GM23338 (cell line): Measurements from ENCODE around the gene USP48. TPM values are rescaled to one million over a fixed set of nuclear protein-coding genes. Genes with fewer than 3 reads are reported as not detected.

ENCODE experiments used
- ATAC-seq: fragments of 200-7000 bp; cut with Tn5 transposase; 3 replicates; pipeline ENCODE4 v1.9.1; 2020
- DNase-seq: peaks from one replicate; pipeline ENCODE4 v3.0.0-alpha.2; 2015; ENCODE audit warnings: low spot score
- H2AFZ ChIP-seq: fragments of 200-600 bp; sonication (generic); 2 replicates; pipeline ENCODE4 v1.8.0; 2016; ENCODE audit warnings: antibody characterized with exemption, mild to moderate bottlenecking, moderate library complexity
- H3F3A ChIP-seq: fragments of 200-600 bp; sonication (generic); replicated peaks from 2 replicates; pipeline ENCODE4 v1.8.0; 2017; ENCODE audit warnings: antibody characterized with exemption, mixed run types, low read depth
- H3K27ac ChIP-seq: fragments of 200-600 bp; sonication (generic); 2 replicates; pipeline ENCODE4 v1.6.1; 2016; ENCODE audit warnings: low read depth
- H3K27me3 ChIP-seq: fragments of 200-600 bp; sonication (generic); 2 replicates; pipeline ENCODE4 v1.8.0; 2016; ENCODE audit warnings: mild to moderate bottlenecking, mixed run types, moderate library complexity; ENCODE audit not compliant: insufficient read depth
- H3K36me3 ChIP-seq: fragments of 200-600 bp; sonication (generic); 2 replicates; pipeline ENCODE4 v1.8.0; 2016; ENCODE audit warnings: mild to moderate bottlenecking; ENCODE audit not compliant: insufficient read depth
- H3K4me1 ChIP-seq: fragments of 200-600 bp; sonication (generic); 2 replicates; pipeline ENCODE4 v1.8.0; 2016; ENCODE audit warnings: mild to moderate bottlenecking, moderate library complexity; ENCODE audit not compliant: insufficient read depth
- H3K4me2 ChIP-seq: fragments of 200-600 bp; sonication (generic); 2 replicates; pipeline ENCODE4 v1.7.1; 2017; ENCODE audit warnings: mixed run types
- H3K4me3 ChIP-seq: fragments of 200-600 bp; sonication (generic); 2 replicates; pipeline ENCODE4 v1.6.1; 2016; ENCODE audit warnings: mixed run types
- H3K79me2 ChIP-seq: fragments of 200-600 bp; sonication (generic); replicated peaks from 2 replicates; pipeline ENCODE4 v1.8.0; 2017; ENCODE audit warnings: mild to moderate bottlenecking; ENCODE audit not compliant: insufficient read depth
- H3K9me2 ChIP-seq: fragments of 200-600 bp; sonication (generic); 2 replicates; pipeline ENCODE4 v1.8.0; 2017; ENCODE audit not compliant: insufficient read depth
- H4K20me1 ChIP-seq: fragments of 200-600 bp; sonication (generic); replicated peaks from 2 replicates; pipeline ENCODE4 v1.8.0; 2017; ENCODE audit warnings: mild to moderate bottlenecking; ENCODE audit not compliant: insufficient read depth
- H3K27ac Mint-ChIP-seq: 2 replicates; pipeline ENCODE4 v1.8.0; 2020; ENCODE audit warnings: inconsistent platforms, mild to moderate bottlenecking, moderate library complexity, mixed read lengths
- H3K27me3 Mint-ChIP-seq: 3 replicates; pipeline ENCODE4 v1.8.0; 2022; ENCODE audit warnings: low read depth, mild to moderate bottlenecking, moderate library complexity, mixed read lengths, inconsistent platforms; ENCODE audit not compliant: insufficient read depth, poor library complexity
- H3K36me3 Mint-ChIP-seq: 3 replicates; pipeline ENCODE4 v1.8.0; 2021; ENCODE audit warnings: low read depth, mild to moderate bottlenecking, inconsistent platforms, moderate library complexity, mixed read lengths
- H3K4me1 Mint-ChIP-seq: 3 replicates; pipeline ENCODE4 v1.8.0; 2020; ENCODE audit warnings: mild to moderate bottlenecking, inconsistent platforms, mixed read lengths
- H3K4me3 Mint-ChIP-seq: 3 replicates; pipeline ENCODE4 v1.8.0; 2021; ENCODE audit warnings: moderate library complexity, mild to moderate bottlenecking, inconsistent platforms, mixed read lengths
- H3K9me3 Mint-ChIP-seq: 3 replicates; pipeline ENCODE4 v1.8.0; 2020; ENCODE audit warnings: moderate library complexity, mild to moderate bottlenecking, inconsistent platforms, mixed read lengths
- CTCF ChIP-seq, 2 experiments: fragments of 200-600 bp in 1 of 2; sonication (generic) in 1 of 2; conservative IDR thresholded peaks; 2 replicates each; pipeline versions ENCODE4 v1.5.1 to v1.6.1; 2016 to 2017; ENCODE audit warnings: antibody characterized with exemption in 2 of 2, low read depth in 2 of 2, mild to moderate bottlenecking in 2 of 2, moderate library complexity in 1 of 2
- EZH2 ChIP-seq: fragments of 200-600 bp; sonication (generic); IDR thresholded peaks from one replicate; pipeline ENCODE4 v1.8.0; 2017; ENCODE audit warnings: antibody characterized with exemption, mild to moderate bottlenecking, low read depth; ENCODE audit not compliant: unreplicated experiment
- EZH2phosphoT487 ChIP-seq: fragments of 200-600 bp; sonication (generic); IDR thresholded peaks from one replicate; pipeline ENCODE4 v1.8.1; 2018; ENCODE audit warnings: antibody characterized with exemption; ENCODE audit not compliant: unreplicated experiment
- JUNB ChIP-seq: IDR thresholded peaks from one replicate; pipeline ENCODE4 v1.6.1; 2016; ENCODE audit warnings: antibody characterized with exemption; ENCODE audit not compliant: unreplicated experiment
- ZNF331 ChIP-seq: fragments of 250-450 bp; sonication (Bioruptor Pico); IDR thresholded peaks from 2 replicates; pipeline ENCODE4 v1.5.0; 2020; ENCODE audit warnings: low read depth, mild to moderate bottlenecking, moderate library complexity
- ZNF462 ChIP-seq: fragments of 250-450 bp; sonication (Bioruptor Pico); IDR thresholded peaks from 2 replicates; pipeline ENCODE4 v1.5.0; 2020; ENCODE audit warnings: mild to moderate bottlenecking, moderate library complexity
- polyA plus RNA-seq: library from polyadenylated mRNA; unstranded; fragments of >200 nt; fragmentation: Nextera tagmentation; extraction: Ambion mirVana; gene quantifications from 2 replicates; pipeline ENCODE4 v1.2.1, GENCODE V29; 2016
- total RNA-seq: library from RNA; depleted of rRNA; stranded (reverse); fragments of >200 nt; shearing (Covaris generic); gene quantifications from 2 replicates; pipeline ENCODE4 v1.2.3, GENCODE V29; 2014

Gene USP48
- total and polyA plus RNA-seq, 2 experiments from 2014 or later: 85.9 to 151 TPM

DNA sequence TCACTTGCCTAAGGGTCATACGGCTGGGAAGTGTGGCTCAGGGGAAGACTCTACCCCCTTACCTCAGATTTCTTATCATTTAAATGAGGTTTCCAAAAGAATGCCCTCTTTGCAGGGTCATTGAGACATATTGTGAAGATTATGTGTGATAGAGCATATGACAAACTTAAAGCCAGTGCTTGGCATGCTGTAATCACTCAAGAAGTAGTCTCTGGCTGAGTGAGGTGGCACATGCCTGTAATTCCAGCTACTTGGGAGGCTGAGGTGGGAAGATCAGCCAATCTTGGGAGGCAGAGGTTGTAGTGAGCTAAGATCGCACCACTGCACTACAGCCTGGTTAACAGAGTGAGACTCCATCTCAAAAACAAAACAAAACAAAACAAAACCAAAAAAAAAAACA is 21.6 kb upstream of the USP48 start:
- Histone ChIP-seq H3K27me3 (no peaks in the 10 kb centered on the region), H3K4me3 (no peak overlapping the region), H4K20me1 (no peaks in the 10 kb centered on the region), H3K4me1 (no peaks in the 10 kb centered on the region), H3K4me2 (no peak overlapping the region), H3K36me3 (no peaks in the 10 kb centered on the region), H3K9me2 (no peaks in the 10 kb centered on the region), H2AFZ (peak overlapping the region; percentile 43; the same call in 1 of the 2 replicates), H3K27ac (no peak overlapping the region), H3K79me2 (no peaks in the 10 kb centered on the region), H3F3A (no peaks in the 10 kb centered on the region)
- no peak overlapping the region for H3K4me3 Mint-ChIP-seq
- TF ChIP-seq ZNF462 (CRISPR knock-in tag): no peak
- no peak for TF ChIP-seq ZNF331
- no peak for TF ChIP-seq CTCF (conservative IDR thresholded peaks at IDR 0.05; ENCODE audit: low read depth in 2 of 2)
- TF ChIP-seq EZH2: no peak
- no peak for TF ChIP-seq EZH2phosphoT487
- no peak for TF ChIP-seq JUNB
- ATAC-seq: no peak
- no peak overlapping the region for H3K27ac Mint-ChIP-seq
- no peaks in the 10 kb centered on the region for H3K4me1 Mint-ChIP-seq
- H3K9me3 Mint-ChIP-seq: peaks cover 4% of the 10 kb centered on the region; the same call in 2 of the 3 replicates
- no peaks in the 10 kb centered on the region for H3K36me3 Mint-ChIP-seq
- H3K27me3 Mint-ChIP-seq: peaks cover 5% of the 10 kb centered on the region
- DNase-seq: no peak
